Aortic smooth muscle cell (primary cell): Measurements from ENCODE around the gene LRRFIP1. TPM values are rescaled to one million over a fixed set of nuclear protein-coding genes. Genes with fewer than 3 reads are reported as not detected.

Experiments used
- total RNA-seq: library from RNA; depleted of rRNA; stranded (reverse); fragments of >200 nt; gene quantifications from 2 replicates; pipeline ENCODE4 v1.2.3, GENCODE V29; 2014

The LRRFIP1 gene, protein sequence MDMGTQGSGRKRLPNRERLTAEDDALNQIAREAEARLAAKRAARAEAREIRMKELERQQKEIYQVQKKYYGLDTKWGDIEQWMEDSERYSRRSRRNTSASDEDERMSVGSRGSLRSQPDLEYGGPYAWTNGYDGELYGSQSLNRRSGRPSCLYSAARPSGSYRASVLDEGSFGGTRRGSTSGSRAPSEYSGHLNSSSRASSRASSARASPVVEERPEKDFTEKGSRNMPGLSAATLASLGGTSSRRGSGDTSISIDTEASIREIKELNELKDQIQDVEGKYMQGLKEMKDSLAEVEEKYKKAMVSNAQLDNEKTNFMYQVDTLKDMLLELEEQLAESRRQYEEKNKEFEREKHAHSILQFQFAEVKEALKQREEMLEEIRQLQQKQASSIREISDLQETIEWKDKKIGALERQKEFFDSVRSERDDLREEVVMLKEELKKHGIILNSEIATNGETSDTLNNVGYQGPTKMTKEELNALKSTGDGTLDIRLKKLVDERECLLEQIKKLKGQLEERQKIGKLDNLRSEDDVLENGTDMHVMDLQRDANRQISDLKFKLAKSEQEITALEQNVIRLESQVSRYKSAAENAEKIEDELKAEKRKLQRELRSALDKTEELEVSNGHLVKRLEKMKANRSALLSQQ
- 63.4 and 82.8 TPM in 2 replicates for total RNA-seq

DNA sequence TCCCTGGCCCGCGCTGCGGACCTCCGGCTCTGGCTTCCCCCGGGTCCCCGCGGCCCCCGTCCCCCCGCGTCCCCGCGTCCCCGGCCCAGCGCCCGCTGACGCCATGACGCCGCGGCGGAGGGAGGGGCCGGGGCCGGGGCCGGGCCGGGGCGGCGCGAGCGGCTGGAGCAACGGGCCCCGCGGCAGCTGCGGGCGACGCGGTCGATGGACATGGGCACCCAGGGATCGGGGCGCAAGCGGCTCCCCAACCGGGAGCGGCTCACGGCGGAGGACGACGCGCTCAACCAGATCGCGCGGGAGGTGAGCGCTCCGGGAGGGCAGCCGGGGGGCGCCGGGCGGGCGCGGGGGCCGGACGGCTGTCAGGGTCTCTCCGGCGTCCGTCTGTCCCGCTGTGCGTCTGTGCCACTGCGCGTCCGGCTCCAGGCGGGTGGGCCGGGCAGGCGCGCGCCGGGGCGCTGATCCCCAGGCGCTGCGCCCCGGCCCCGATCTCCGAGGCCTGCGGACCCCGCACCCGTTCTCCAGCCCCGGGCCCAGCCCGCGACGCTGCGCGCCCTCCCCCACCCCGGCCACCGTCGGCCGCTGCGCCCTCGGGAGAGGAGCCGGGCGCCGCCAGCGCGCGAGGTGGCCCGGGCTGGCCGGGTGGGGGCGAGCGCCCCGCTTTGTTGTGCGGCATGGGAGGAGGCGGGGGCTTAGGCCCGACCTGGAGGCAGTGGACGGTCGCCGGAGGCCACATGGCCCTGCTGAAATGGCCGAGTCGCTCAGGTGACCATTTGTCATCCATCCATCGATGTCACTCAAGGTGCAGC, at the start of gene LRRFIP1:
Gene LRRFIP1, plus strand, starts transcription at position 147 of the 806 bp plus-strand sequence. Its CDS starts 58 bp downstream, at position 205.

DNA sequence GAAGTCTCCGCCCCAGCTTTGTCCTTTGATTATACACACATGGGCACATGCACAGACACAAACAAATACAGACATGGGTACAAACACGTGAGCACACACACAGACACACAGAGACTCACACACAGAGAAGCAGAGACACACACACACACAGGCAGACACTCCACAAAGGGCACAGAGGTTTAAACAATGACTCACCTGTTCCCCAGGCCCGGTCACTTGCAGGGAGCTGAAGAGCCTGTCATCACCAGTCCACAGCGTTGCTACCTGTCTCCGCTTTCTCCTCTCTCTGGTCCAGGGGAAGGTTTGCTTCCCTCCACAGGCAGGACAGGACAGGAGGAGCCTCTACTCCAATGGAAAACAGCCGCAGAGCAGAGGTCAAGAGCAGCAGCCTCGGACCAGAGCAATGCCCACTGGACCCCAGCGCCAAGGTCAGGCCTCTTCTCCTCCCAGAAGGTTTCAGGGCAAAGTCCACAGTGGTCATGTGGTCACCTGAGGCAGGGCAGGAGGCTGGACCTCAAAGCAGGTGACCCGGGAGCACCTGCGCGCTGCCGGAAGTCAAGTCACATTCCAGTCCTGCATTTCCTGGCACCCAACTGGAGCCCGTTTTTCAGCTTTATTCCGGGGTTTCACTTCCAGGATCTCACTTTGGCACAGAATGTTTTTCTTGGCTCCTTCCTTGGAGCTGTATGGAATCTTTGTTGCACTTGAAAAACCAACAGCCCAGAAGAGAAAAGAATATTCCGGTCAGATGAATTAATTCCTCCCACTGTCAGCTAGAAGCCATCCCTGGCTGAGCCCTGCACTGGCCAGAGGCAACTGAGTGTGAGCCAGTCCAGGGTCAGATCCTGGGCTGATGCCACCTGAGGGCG, 36.9 kb upstream of the LRRFIP1 start, which contains the start of gene RAB17:
Gene RAB17, minus strand, starts transcription at position 463 of the 869 bp plus-strand sequence. CDS start 4,580 bp downstream, outside the sequence.

DNA sequence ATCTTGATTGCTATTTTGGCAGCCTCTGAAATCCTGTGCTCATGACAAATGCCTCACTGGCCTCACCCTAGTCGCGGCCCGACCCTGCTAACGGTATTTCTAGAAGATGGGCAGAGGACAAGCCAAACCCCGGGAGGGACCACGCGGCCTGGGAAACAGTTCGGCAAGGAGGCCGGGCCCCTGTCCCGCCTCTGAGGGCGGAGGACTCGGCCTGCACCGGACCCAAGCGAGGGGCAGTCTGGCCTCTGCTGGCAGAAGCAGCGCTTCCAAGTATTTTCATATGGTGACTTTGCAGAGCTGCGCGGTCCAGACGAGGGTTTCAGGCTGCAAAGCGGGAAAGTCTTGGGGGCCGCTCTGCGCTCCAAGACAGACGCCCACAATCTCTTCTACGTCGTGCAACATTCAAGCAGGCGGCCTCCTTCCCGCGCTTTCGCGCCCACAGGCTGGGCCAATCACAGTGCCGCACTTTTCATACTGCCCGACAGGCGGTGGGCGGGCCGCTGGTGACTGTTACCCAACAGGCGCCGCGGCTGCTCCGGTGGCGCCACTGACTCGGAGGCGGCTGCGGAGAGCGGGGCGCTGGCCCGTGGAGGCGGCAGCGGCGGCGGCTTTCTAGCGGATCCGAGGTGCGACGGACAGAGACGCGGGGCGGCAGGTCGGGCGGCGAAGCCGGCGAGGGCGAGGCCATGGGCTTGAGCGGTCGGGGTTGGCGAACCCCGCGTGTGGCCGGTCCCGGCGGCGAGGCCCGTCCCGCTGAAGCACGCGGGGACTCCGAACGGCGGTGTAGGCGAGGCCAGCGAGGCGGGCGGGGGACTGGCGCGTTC, 171.1 kb downstream of the LRRFIP1 start, which contains the start of gene RBM44:
Gene RBM44, plus strand, starts transcription at position 544 of the 824 bp plus-strand sequence. CDS start 14,831 bp downstream, outside the sequence.

Other genes starting within 250 kb of the LRRFIP1 start
- gene COL6A3, start 213.4 kb upstream of the LRRFIP1 start, total RNA-seq = 651 and 657 TPM in 2 replicates
- gene MLPH, start 140.3 kb upstream of the LRRFIP1 start, total RNA-seq = 0.25 and 2.4 TPM in 2 replicates
- not detected in 2 replicates for gene PRLH, start 61.0 kb upstream of the LRRFIP1 start, total RNA-seq
- 0.26 and 0.31 TPM in 2 replicates for gene RAB17, start 36.9 kb upstream of the LRRFIP1 start, total RNA-seq
- 0.26 and 0.56 TPM in 2 replicates for gene RBM44, start 171.2 kb downstream of the LRRFIP1 start, total RNA-seq
- gene RAMP1, start 232.0 kb downstream of the LRRFIP1 start, total RNA-seq = 3.2 and 14.9 TPM in 2 replicates